Lower lobe of right lung (tissue), 2 donors: ENCODE results near the gene MSRB1. TPM values are rescaled to one million over a fixed set of nuclear protein-coding genes. Genes with fewer than 3 reads are reported as not detected.

ENCODE experiments used
- ATAC-seq, 2 donors: fragments of 200-7000 bp; cut with Tn5 transposase; one replicate each; pipeline ENCODE4 v1.9.1; 2020 to 2022; ENCODE audit warnings: mild to moderate bottlenecking in 2 of 2, moderate library complexity in 2 of 2
- DNase-seq: peaks from one replicate; pipeline ENCODE4 v3.0.0-alpha.2; 2020
- H3K27ac ChIP-seq: fragments of 200-600 bp; one replicate; pipeline ENCODE4 v1.8.0; 2022
- H3K27me3 ChIP-seq: fragments of 200-600 bp; one replicate; pipeline ENCODE4 v1.8.0; 2022; ENCODE audit warnings: low read depth
- H3K36me3 ChIP-seq: fragments of 200-600 bp; one replicate; pipeline ENCODE4 v1.8.0; 2022; ENCODE audit warnings: mild to moderate bottlenecking
- H3K4me1 ChIP-seq: fragments of 200-600 bp; one replicate; pipeline ENCODE4 v1.8.0; 2022
- H3K4me3 ChIP-seq: fragments of 200-600 bp; one replicate; pipeline ENCODE4 v1.8.0; 2022; ENCODE audit warnings: mild to moderate bottlenecking
- H3K9me3 ChIP-seq: fragments of 200-600 bp; one replicate; pipeline ENCODE4 v1.8.0; 2022
- CTCF ChIP-seq: fragments of 200-600 bp; IDR thresholded peaks from one replicate; pipeline ENCODE4 v1.8.0; 2022; ENCODE audit warnings: antibody characterized with exemption, mild to moderate bottlenecking
- intact Hi-C: fragments of 100-400 bp; cut with DNase I; formaldehyde crosslinking; loops from one replicate; pipeline ENCODE4 v1.11.0; 2022
- total RNA-seq: library from RNA; stranded (reverse); fragmentation: NEBNext Ultra II Directional; extraction: Animal tissue kit (Norgen Biotek cat#: 25700); gene quantifications from one replicate; pipeline ENCODE4 v1.2.1, GENCODE V29; 2021
- donor health status: DM: no; HTN: yes; CAD: no; lungs with severe emphysema.

MSRB1 gene
- total RNA-seq, 1 donor from 2014 or later: 35.1 TPM

GRCh38 chr16:1915732-1916639, 27.0 kb downstream of the MSRB1 start:
- H3K27me3 ChIP-seq: peaks cover 65% of the 10 kb centered on the region
- no peak overlapping the region for H3K27ac ChIP-seq
- no peaks in the 10 kb centered on the region for H3K36me3 ChIP-seq
- intact Hi-C loops: no loop called here
- H3K9me3 ChIP-seq: no peaks in the 10 kb centered on the region
- H3K4me3 ChIP-seq: no peak overlapping the region
- H3K4me1 ChIP-seq: peaks cover 6% of the 10 kb centered on the region
- ATAC-seq (no peak), DNase-seq (no peak)
- no peak for TF ChIP-seq CTCF

GRCh38 chr16:1914988-1915387, 28.0 kb downstream of the MSRB1 start:
- H3K4me1 ChIP-seq: peaks cover 6% of the 10 kb centered on the region
- no peak for TF ChIP-seq CTCF
- H3K4me3 ChIP-seq: no peak overlapping the region
- H3K27ac ChIP-seq: no peak overlapping the region
- intact Hi-C loops: no loop called here
- H3K36me3 ChIP-seq: no peaks in the 10 kb centered on the region
- H3K9me3 ChIP-seq: no peaks in the 10 kb centered on the region
- peaks cover 57% of the 10 kb centered on the region for H3K27me3 ChIP-seq
- ATAC-seq (no peak), DNase-seq (no peak)

- ATAC-seq (no peak), DNase-seq (no peak)
- intact Hi-C loops: no loop called here
- Histone ChIP-seq H3K36me3 (no peaks in the 10 kb centered on the region), H3K27ac (no peak overlapping the region), H3K9me3 (no peaks in the 10 kb centered on the region), H3K4me3 (no peak overlapping the region), H3K4me1 (peaks cover 6% of the 10 kb centered on the region), H3K27me3 (peaks cover 50% of the 10 kb centered on the region)
- TF ChIP-seq CTCF: no peak
Observed at GRCh38 chr16:1914084-1914608, 28.9 kb downstream of the MSRB1 start.

GRCh38 chr16:1913327-1914083, 29.5 kb downstream of the MSRB1 start:
- H3K4me3 ChIP-seq: no peak overlapping the region
- ATAC-seq (peak; percentile 66 to 85), DNase-seq (peak; percentile 79)
- no peaks in the 10 kb centered on the region for H3K36me3 ChIP-seq
- H3K27ac ChIP-seq: no peak overlapping the region
- H3K4me1 ChIP-seq: peaks cover 2% of the 10 kb centered on the region
- H3K9me3 ChIP-seq: no peaks in the 10 kb centered on the region
- H3K27me3 ChIP-seq: peaks cover 46% of the 10 kb centered on the region
- intact Hi-C loops: no loop called here
- TF ChIP-seq CTCF: no peak

GRCh38 chr16:1912215-1912543, 30.8 kb downstream of the MSRB1 start:
- no peak overlapping the region for H3K4me3 ChIP-seq
- no peak for TF ChIP-seq CTCF
- H3K4me1 ChIP-seq: no peaks in the 10 kb centered on the region
- no peaks in the 10 kb centered on the region for H3K36me3 ChIP-seq
- intact Hi-C loops: no loop called here
- H3K9me3 ChIP-seq: no peaks in the 10 kb centered on the region
- H3K27ac ChIP-seq: no peak overlapping the region
- no peak for ATAC-seq
- H3K27me3 ChIP-seq: peaks cover 48% of the 10 kb centered on the region
- DNase-seq: no peak
